Measurements from ENCODE around the gene TMEM178B.
"Not testable (repeated sequence)": the region's sequence is repeated elsewhere in the genome, so short reads cannot be mapped to it uniquely, and the experiment has no call there.

Gene TMEM178B

DNA sequence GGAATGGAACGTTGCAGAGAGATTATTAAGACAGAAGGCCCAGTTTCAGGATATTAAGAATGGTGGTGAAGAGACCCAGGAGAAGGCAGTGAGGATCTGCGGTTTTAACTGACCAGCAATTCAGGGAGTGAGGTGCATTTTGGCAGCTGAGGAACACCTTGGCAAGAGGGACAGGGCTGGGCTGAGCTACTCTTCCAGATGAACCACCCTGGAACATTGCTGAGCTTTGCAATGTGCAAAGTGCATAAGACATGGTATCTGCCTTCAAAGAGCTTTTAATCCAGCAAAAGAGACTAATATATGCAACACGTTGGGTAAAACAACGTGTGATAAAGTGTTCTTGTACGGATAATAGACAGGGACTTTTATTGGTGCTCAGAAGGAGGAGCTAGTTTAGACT, 296.3 kb downstream of the TMEM178B start:
- in situ Hi-C loops (cut with HindIII; ENCODE audit: low sequenced_read_pairs) = no loop called here

DNA sequence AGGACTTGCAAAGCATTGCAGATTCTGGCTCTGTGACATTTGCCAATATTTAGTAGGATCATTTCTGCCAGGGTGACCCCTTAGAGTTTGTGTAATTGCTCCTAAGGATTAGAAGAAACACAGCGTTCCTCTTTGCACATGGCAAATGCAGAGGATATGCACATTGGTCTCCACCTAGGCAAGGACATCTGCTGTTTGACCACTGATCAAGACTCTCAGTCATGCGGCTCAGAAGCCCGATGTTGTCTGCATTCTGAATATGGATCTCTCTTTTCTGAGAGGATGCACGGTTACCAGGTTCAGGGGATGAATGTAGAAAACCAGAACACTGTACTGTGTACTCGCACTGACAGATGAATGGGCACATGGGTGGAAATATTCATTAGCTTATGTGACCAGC, 296.8 kb downstream of the TMEM178B start:
- in situ Hi-C loops (cut with HindIII; ENCODE audit: low sequenced_read_pairs) = no loop called here

DNA sequence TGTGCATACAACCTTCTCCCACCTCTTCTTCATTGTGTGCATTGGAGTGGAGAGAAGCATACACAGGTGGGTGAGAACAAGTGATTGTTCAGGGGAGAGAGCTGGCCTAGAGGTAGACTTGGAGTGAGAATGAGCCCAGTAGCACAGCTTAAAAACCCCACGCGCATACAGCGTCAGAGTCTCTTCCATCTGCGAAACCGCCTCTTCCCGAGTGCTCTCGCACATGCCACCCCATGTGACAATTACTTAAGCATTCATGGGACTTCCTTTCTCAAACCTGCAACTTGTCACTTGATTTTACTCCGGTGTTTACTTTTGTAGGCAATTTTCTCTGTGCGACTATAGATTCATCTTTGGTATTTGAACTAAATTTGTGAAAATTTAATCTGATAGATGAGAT, 300.6 kb downstream of the TMEM178B start:
- in situ Hi-C loops (cut with HindIII; ENCODE audit: low sequenced_read_pairs) = no loop called here

DNA sequence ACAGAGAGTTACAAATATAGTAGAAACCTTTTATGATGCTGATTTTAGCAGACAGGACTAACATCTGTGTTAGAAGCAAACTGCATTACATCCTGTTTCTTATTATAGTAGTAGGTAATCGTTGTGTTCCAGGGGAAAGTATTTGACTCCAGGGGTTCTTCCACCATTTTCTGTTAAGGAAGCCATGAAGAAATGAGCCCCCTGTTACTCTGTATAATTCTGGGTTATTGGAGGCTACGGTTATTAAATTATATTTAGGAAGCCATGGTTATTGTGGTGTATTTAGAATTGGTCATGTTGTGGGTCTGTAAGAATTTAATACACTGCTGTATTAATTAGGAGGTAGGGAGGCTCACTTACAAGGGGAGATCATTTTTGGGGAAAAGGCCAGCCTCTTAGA, 301.6 kb downstream of the TMEM178B start:
- in situ Hi-C loops (cut with HindIII; ENCODE audit: low sequenced_read_pairs) = no loop called here

DNA sequence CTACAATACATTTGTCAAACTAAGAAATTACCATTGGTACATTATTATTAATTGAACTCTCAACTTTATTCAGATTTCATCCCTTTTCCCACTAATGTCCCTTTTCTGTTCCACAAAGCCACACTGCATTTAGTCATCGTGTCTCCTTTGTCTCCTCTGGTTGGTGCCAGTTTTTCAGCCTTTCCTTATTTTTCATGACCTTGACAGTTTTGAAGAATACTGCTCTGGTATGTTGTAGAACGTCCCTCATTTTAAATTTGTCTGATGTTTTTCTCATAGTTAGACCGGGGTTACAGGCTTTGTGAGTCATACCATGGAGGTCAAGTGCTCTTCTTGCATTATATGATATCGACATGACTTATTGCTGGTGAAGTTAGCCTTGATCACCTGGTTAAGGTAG, 304.0 kb downstream of the TMEM178B start:
- in situ Hi-C loops (cut with HindIII; ENCODE audit: low sequenced_read_pairs) = no loop called here

DNA sequence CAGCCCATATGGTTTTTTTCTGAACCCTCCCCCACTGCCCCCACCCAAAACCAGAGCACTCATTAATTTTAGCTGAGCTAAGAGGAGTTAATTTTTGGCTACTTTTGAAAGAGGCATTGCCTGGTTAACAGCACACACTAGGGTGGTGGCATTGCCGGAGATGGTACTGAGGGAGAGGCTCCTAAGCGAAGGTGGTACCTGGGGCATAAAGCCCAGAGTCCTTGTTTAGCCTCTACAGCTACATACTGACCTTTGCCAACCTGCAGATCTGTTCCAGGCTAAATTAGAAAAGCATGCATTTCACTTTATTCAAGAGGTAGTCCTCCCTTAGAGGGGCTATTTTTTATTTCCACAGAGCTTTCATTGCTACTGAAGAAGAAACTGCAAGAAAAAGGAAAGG, 304.5 kb downstream of the TMEM178B start:
- in situ Hi-C loops (cut with HindIII; ENCODE audit: low sequenced_read_pairs) = no loop called here

DNA sequence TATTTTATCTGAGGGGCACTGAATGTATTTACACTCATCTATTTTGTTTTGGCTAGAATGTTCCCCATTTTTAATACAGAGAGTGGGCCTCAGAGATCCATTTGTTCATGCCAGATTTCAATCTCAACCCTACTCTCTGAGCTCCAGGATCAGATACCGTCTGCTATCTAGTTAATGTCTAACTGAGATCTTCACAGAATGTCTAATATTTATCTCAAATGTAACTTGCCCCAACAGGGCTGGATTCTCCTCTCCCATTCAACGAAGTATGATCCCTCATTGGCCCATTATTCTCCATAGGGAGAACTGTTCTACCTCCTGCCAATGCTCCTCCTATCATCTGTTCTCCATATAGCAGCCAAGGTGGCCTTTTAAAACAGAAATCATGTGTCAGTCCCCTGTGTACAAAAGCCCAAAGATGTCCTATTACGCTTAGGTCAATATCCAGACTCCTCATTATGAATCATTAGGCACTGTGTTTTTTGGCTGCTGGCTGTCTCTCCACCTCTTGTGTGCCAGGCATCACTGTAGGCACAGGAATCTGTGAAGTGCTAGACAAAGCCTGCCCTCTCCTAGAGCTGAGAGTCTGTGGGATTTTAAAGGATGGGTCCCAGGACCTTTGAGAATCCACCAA, 308.0 kb downstream of the TMEM178B start:
- in situ Hi-C loops (cut with HindIII; ENCODE audit: low sequenced_read_pairs) = no loop called here

DNA sequence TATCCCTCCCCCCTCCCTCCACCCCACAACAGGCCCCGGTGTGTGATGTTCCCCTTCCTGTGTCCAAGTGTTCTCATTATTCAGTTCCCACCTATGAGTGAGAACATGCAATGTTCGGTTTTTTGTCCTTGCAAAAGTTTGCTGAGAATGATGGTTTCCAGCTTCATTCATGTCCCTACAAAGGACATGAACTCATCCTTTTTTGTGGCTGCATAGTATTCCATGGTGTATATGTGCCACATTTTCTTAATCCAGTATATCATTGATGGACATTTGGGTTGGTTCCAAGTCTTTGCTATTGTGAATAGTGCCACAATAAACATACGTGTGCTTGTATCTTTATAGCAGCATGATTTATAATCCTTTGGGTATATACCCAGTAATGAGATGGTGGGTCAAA, 309.5 kb downstream of the TMEM178B start:
- in situ Hi-C loops (cut with HindIII; ENCODE audit: low sequenced_read_pairs) = not testable (repeated sequence)

DNA sequence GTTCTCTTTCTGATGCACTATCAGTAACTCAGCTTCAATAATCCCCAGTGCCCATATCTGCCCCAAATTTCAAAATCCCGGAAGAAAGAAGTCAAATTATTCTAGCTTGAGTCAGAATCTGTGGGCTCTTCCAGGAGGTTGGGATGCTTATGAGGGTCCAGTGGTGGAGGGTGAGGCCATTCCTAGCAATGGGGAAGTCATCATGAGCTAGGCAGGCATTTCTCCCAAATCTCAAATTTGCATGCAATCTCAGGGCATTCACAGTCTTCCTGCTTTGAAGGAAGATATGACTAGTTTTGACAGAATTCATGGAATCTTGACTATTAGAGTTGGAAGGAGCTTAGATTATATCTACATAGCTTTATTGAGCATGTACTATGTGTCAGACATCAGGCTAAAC, 313.0 kb downstream of the TMEM178B start:
- in situ Hi-C loops (cut with HindIII; ENCODE audit: low sequenced_read_pairs) = no loop called here

DNA sequence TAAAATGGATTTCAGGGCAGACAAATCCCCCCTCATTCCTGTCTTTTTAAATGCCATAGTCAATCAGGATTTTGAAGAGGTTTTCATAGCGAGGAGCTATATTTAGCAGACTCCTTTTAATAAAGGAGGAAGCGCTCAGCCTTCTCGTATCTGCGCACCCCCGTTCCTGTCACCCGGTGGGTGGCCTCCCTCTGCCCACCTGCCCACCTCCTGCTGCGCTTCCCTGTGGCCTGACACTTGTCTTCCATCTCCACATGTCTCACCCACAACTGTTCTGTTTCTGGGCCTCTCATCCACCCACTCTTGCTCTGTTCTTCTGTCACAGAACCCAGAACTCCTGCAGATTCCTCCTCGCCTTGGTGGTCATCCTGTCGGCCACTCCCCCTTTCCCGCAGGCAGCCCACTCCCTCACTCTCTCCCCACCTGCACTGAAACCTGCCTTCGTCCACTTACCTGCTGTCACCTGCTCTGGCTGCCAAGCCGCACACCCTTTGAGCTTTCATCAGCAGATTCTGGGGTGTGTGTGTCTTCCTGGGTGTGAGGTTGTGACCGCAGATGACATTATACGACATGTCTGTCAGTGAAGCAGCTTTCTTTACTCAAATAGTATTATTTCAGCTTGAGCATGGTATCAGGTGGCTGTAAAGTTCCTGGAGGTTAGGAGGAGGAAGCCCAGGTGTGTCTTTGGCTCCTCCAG, 313.8 kb downstream of the TMEM178B start:
- in situ Hi-C loops (cut with HindIII; ENCODE audit: low sequenced_read_pairs) = no loop called here

DNA sequence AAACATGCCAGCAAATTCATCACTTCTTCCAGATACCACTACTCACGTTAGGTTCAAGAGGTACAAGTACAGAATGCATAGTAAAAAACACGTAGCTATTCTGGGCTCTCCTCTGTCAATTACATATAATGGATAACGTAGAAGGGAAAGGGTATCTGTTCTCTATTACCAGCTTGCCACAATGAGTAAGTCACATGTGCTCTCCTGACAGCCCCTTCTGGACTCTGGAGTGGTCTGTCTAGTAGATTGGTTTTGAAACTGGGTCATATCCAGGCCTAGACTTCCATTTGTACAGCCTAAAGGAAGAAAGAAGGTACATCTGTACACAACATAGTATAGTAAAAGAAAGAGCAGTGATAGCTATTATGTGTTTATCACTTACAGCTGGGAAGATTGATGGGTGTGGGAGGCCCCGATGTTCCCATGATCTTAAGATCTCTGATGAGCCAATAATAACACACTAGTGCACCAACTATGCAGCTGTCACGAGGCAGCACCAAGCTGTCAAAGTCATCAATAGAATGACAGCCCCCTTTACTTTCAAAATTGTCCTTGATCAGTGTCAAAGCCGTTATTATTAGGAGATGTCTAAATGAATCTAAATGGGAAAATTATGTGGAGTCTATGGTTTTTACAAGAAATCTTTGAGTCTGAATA, 315.4 kb downstream of the TMEM178B start:
- in situ Hi-C loops (cut with HindIII; ENCODE audit: low sequenced_read_pairs) = no loop called here

DNA sequence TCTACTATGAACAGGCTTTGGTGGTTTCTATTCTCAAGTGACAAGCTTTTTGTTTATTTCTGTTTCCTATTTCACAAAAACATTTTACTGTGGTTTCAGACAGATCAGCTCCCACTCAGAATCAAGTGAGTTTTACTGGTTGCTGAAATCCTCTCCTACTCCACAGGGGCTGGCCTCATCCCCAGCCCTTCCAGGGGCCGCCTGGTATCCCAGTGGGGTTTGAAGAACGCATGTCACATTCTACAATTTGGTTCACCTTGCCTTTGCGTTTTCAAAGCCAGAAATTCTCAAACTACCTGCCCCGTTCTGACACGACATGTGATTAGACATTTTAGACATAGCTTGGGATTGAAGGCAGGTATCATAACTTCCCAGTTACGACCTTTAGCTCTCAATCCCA, 316.5 kb downstream of the TMEM178B start:
- in situ Hi-C loops (cut with HindIII; ENCODE audit: low sequenced_read_pairs) = no loop called here

DNA sequence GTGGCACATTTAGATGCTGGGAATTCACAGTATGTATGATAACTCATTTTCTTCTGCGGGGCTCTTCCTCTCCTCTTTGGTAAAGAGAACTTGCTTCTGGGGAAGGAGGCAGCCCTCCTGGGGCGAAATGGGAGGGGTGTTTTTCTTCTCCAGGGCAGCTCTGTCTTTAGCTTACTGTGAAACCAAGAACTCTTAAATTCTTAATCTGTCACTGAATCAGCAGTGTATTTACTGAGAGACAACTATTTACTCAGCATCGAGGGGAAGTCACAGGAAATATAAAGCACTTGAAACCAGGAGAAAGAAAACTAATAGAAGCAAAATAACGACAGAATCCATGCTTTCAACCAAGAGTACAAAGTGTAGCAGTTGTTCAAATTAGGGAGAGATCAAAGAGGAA, 319.2 kb downstream of the TMEM178B start:
- in situ Hi-C loops (cut with HindIII; ENCODE audit: low sequenced_read_pairs) = no loop called here

DNA sequence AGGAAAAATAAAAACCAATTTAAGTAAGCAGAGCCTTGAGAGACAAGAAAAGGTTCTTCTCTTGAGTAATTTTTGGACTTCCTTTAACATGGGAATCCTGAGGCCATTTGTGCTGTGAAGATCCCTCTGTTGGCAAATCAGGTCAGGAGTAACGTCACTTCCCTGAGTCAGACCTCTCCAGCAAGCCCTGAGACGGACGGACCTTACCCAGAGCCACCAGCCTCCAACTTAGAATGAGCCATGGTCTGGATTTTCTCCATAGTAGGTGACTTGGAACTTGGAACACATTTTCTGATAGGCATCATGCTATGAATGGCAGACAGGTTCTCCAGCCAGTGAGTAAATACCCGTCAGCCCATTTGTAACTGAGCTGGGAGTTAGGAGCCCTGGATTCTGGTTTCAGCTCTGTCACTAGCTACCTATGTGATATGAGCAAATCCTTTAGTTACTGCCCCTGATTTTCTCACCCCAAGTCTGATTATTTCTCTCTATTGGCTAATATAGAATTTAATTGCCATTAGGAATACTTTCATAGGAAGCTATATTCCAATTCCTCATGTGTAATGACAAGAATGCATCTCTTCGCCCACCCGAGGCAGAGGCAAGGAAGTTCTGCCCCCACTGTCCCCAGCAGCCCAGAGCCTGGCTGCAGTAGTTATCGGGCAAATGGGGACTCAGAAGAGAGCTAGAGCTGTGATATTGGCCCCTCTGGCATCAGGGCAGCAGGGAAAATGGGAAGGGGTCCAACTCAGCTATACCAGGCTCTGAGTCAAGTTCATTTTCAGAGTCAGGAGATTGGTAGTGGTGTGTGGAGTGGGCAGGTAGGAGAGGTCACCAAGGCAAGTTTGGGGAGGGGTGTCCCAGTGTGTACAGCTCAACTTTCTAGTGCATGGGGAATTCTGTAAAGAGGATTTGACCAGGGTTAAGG, 323.6 kb downstream of the TMEM178B start:
- in situ Hi-C loops (cut with HindIII; ENCODE audit: low sequenced_read_pairs) = no loop called here

DNA sequence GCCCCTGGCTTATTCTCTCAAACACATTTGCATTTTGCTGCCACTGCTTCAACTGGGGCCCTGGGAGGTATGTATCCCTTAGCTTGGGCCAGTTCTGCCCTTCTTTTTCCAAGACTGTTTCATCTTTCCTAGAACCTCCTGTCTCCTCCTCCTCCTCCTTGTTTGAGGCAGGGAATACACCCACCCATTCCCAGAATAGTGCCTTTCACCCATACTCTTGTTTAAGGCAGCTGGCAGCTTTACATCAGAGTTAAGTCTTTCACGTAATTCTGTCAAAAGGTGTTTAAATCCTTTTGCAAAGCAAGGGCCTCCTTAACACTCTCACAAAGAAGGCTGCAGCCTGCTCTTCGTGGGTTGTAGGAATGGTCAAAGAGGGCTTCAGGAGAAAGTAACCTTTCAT, 326.5 kb downstream of the TMEM178B start:
- in situ Hi-C loops (cut with HindIII; ENCODE audit: low sequenced_read_pairs) = no loop called here

DNA sequence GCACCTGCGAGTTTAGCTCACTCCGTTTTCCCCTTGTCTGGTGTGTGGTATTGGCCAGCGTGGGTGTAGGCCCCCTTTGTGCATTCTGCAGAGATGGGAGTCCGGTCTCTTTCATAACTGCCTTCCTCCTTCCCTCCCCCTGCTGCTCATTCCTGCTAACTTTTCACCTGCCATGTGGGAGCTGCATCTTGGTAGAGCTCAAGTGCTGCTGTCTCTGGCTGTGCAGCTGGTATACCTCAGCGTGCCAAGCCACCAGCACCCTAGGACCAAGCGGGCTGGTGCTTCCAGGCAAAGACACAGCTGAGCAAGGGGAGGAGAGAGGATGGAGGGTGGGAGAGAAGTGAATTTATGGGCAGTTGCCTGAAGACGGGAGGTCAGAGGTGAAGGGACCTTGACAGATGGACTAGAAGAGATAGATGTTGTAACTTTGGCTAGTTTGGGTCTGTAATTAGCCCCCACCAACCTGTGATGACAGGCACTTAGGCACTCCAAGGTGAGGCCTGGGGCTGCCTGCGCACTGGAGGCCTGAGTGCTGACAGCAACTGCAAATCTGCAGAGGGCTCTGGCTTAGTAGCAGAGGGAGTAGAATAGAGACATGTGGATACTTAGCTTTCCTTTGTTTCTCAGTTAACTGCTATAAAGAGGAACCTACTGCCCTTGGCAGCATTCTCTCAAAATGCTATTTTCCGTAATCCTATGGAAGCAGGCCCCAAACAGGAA, 328.6 kb downstream of the TMEM178B start:
- in situ Hi-C loops (cut with HindIII; ENCODE audit: low sequenced_read_pairs) = no loop called here

DNA sequence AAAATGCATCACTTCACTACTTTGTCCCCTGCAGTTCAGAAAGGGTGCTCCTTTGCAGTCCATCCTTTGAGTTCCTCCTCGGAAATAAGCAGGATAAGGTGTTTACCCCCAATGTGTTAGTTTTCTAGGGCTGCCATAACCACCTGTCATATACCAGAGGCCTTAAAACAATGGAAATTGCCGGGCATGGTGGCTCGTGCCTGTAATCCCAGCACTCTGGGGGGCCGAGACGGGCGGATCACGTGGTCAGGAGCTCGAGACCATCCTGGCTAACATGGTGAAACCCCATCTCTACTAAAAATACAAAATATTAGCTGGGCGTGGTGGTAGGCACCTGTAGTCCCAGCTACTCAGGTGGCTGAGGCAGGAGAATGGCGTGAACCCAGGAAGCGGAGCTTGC, 330.0 kb downstream of the TMEM178B start:
- in situ Hi-C loops (cut with HindIII; ENCODE audit: low sequenced_read_pairs) = not testable (repeated sequence)

DNA sequence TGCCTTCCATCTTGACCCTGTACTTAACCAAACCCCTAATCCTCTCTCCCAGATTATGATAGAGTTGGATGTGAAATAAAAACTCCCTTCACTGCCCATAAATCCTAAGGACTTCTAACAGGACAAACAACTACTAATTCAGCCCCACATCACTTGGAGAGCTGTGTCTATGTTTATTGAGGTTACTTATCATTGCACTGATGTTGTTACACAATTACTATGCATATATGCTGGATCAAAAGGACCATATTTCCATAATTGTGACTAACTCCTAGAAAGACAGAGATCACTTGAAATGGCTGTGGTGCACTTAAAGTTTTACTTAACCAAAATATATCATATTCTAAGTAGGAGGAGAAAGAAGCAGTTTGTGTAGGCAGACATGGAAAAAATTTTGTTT, 332.5 kb downstream of the TMEM178B start:
- in situ Hi-C loops (cut with HindIII; ENCODE audit: low sequenced_read_pairs) = no loop called here

DNA sequence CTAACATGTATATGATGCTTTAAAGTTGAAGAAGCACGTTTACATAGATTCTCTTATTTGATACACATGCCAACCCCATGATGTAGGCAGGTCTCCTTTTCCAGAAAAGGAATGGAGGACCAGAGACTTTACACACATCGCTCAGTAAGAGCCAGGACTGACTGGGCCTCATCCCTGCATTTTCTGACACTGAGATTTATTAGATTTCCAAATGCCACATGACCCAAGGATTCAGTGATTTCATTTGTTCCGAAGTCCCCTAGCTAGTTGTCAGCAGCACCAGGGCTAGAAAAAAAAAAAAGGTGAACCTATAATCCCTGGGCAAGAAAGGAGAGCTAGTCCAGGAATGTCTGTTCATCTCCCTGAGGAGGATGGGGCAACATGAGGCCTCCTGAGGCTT, 334.0 kb downstream of the TMEM178B start:
- in situ Hi-C loops (cut with HindIII; ENCODE audit: low sequenced_read_pairs) = no loop called here

DNA sequence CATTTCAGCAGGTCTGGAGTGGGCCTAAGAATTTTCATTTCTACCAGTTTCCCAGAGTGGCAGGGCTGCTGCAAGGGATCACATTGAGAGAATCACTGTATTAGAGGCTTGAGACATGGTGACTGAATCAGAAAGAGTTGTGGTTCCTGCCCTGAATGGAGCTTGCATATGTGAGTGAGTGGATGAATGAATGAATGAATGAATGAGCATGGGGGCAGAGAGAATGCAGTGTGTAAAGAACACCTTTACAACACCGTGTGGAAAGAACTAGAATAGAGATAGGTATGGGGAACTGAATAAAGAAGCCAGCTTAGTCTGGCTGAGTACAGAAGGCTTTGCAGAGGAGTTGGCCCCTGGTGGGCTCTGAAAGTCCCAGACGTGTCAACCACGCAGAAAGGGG, 334.6 kb downstream of the TMEM178B start:
- in situ Hi-C loops (cut with HindIII; ENCODE audit: low sequenced_read_pairs) = no loop called here

DNA sequence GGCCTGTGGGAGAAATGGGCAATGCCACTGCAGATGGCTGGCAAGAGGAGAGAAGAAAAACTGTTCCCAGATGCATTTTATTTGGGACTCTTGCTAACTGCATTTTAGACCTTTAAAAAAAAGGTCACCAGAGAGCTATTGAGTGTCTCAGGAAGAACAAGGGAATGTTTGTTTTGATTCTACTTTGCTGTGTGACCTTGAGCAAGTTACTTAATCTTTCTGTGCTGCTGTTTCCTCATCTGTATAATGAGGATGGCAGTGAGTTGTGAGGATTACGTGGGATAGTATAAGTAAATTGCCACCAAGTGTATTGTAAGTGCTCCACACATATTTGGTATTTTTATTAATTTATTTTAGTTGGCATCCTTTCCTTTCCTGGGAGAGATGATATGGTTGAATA, 335.4 kb downstream of the TMEM178B start:
- in situ Hi-C loops (cut with HindIII; ENCODE audit: low sequenced_read_pairs) = no loop called here
